Neural cell (in vitro differentiated cells): ENCODE data around the gene RAP2A. TPM values are rescaled to one million over a fixed set of nuclear protein-coding genes. Genes with fewer than 3 reads are reported as not detected.

Experiments
- H2AFZ ChIP-seq: fragments of 200-600, 300-800 bp; sonication (generic), shearing (Covaris generic); 2 replicates; pipeline ENCODE4 v1.6.0; 2014; ENCODE audit warnings: low read depth, mild to moderate bottlenecking, antibody characterized with exemption, low read length, moderate library complexity
- H3F3A ChIP-seq: fragments of 200-600 bp; shearing (Covaris generic); 2 replicates; pipeline ENCODE4 v1.6.1; 2016; ENCODE audit warnings: mild to moderate bottlenecking, moderate library complexity, mixed read lengths, antibody characterized with exemption, low read length; ENCODE audit not compliant: insufficient read depth, poor library complexity, severe bottlenecking
- H3K27ac ChIP-seq: fragments of 200-600, 300-800 bp; sonication (generic), shearing (Covaris generic); 2 replicates; pipeline ENCODE4 v1.5.1; 2014; ENCODE audit warnings: mild to moderate bottlenecking, low read length, moderate library complexity
- H3K27me3 ChIP-seq: fragments of 300-800, 200-600 bp; sonication (generic), shearing (Covaris generic); 2 replicates; pipeline ENCODE4 v1.6.0; 2014; ENCODE audit warnings: mild to moderate bottlenecking, low read depth, low read length, moderate library complexity; ENCODE audit not compliant: insufficient read depth
- H3K36me3 ChIP-seq: fragments of 300-800, 200-600 bp; sonication (generic), shearing (Covaris generic); 2 replicates; pipeline ENCODE4 v1.5.1; 2014; ENCODE audit warnings: mild to moderate bottlenecking, antibody characterized with exemption, low read length, moderate library complexity; ENCODE audit not compliant: insufficient read depth
- H3K4me2 ChIP-seq: fragments of 300-800, 200-600 bp; sonication (generic), shearing (Covaris generic); 2 replicates; pipeline ENCODE4 v1.6.0; 2014; ENCODE audit warnings: mild to moderate bottlenecking, low read length
- H3K4me3 ChIP-seq: fragments of 300-800, 200-600 bp; sonication (generic), shearing (Covaris generic); 2 replicates; pipeline ENCODE4 v1.5.1; 2014; ENCODE audit warnings: mild to moderate bottlenecking, low read length, moderate library complexity
- H3K79me2 ChIP-seq: fragments of 200-600 bp; shearing (Covaris generic); replicated peaks from 2 replicates; pipeline ENCODE4 v1.6.0; 2014; ENCODE audit warnings: mild to moderate bottlenecking, low read length, moderate library complexity; ENCODE audit not compliant: insufficient read depth
- H3K9ac ChIP-seq: fragments of 300-800, 200-600 bp; sonication (generic), shearing (Covaris generic); 2 replicates; pipeline ENCODE4 v1.6.1; 2016; ENCODE audit warnings: mild to moderate bottlenecking, low read length, mixed read lengths
- H3K9me2 ChIP-seq: fragments of 200-600 bp; shearing (Covaris generic); 2 replicates; pipeline ENCODE4 v1.6.1; 2016; ENCODE audit warnings: mild to moderate bottlenecking, low read length, mixed read lengths; ENCODE audit not compliant: insufficient read depth
- H3K9me3 ChIP-seq: fragments of 200-600, 300-800 bp; sonication (generic), shearing (Covaris generic); 2 replicates; pipeline ENCODE4 v1.6.1; 2016; ENCODE audit warnings: mild to moderate bottlenecking, mixed run types, low read length, moderate library complexity, mixed read lengths
- H4K20me1 ChIP-seq: fragments of 200-600 bp; shearing (Covaris generic); 2 replicates; pipeline ENCODE4 v1.6.1; 2016; ENCODE audit warnings: mild to moderate bottlenecking, mixed run types; ENCODE audit not compliant: insufficient read depth
- CTCF ChIP-seq: fragments of 450-650 bp; IDR thresholded peaks from 2 replicates; pipeline ENCODE4 v1.5.1; 2014; ENCODE audit warnings: antibody characterized with exemption, mild to moderate bottlenecking, moderate library complexity; ENCODE audit not compliant: poor library complexity, severe bottlenecking
- EP300 ChIP-seq: fragments of 450-650 bp; conservative IDR thresholded peaks from 2 replicates; pipeline ENCODE4 v1.6.1; 2014; ENCODE audit warnings: antibody characterized with exemption, mild to moderate bottlenecking, moderate library complexity; ENCODE audit not compliant: poor library complexity, severe bottlenecking
- EZH2 ChIP-seq: fragments of 200-600, 300-800 bp; shearing (Covaris generic), sonication (generic); IDR thresholded peaks from 2 replicates; pipeline ENCODE4 v1.6.1; 2014; ENCODE audit warnings: antibody characterized with exemption, low read length, borderline replicate concordance, mild to moderate bottlenecking; ENCODE audit not compliant: insufficient read depth, poor library complexity, severe bottlenecking
- MXI1 ChIP-seq: fragments of 450-650 bp; conservative IDR thresholded peaks from 2 replicates; pipeline ENCODE4 v1.6.1; 2014; ENCODE audit warnings: antibody characterized with exemption, mild to moderate bottlenecking; ENCODE audit not compliant: poor library complexity, severe bottlenecking
- POLR2AphosphoS5 ChIP-seq: IDR thresholded peaks from 2 replicates; pipeline ENCODE4 v1.6.1; 2012
- RAD21 ChIP-seq: fragments of 450-650 bp; conservative IDR thresholded peaks from 2 replicates; pipeline ENCODE4 v1.6.1; 2014; ENCODE audit warnings: antibody characterized with exemption, mild to moderate bottlenecking, moderate library complexity
- REST ChIP-seq: IDR thresholded peaks from 2 replicates; pipeline ENCODE4 v1.6.1; 2012; ENCODE audit warnings: borderline replicate concordance
- SMC3 ChIP-seq: fragments of 450-650 bp; conservative IDR thresholded peaks from 2 replicates; pipeline ENCODE4 v1.6.1; 2014; ENCODE audit warnings: antibody characterized with exemption, mild to moderate bottlenecking, moderate library complexity; ENCODE audit not compliant: poor library complexity
- TAF1 ChIP-seq: IDR thresholded peaks from 2 replicates; pipeline ENCODE4 v1.6.1; 2012; ENCODE audit warnings: low read depth
- polyA plus RNA-seq: library from polyadenylated mRNA; depleted of rRNA; stranded (reverse); fragments of >200 nt; gene quantifications from 2 replicates; pipeline ENCODE4 v1.2.3, GENCODE V29; 2014

The RAP2A gene
- polyA plus RNA-seq, 1 donor from 2014 or later, result 55.3 TPM

- Histone ChIP-seq H3K27ac (no peak overlapping the region), H3K4me2 (no peak overlapping the region)
- TF ChIP-seq EP300, result no peak
- no peak for TF ChIP-seq REST
- no peak for TF ChIP-seq TAF1
These were observed 11.7 kb downstream of the RAP2A start for GRCh38 chr13:97445522-97446187.

GRCh38 chr13:97446448-97446847 lies 12.5 kb downstream of the RAP2A start:
- Histone ChIP-seq H3K4me2 (no peak overlapping the region), H3K9ac (no peak overlapping the region), H3K9me3 (no peaks in the 10 kb centered on the region), H3F3A (no peaks in the 10 kb centered on the region), H2AFZ (no peak overlapping the region), H3K27ac (no peak overlapping the region), H3K9me2 (no peaks in the 10 kb centered on the region), H3K79me2 (peaks cover 59% of the 10 kb centered on the region), H3K27me3 (no peaks in the 10 kb centered on the region), H4K20me1 (no peaks in the 10 kb centered on the region), H3K36me3 (no peaks in the 10 kb centered on the region), H3K4me3 (no peak overlapping the region)
- no peak for TF ChIP-seq POLR2AphosphoS5
- no peak for TF ChIP-seq SMC3
- TF ChIP-seq TAF1, result no peak
- TF ChIP-seq MXI1, result no peak
- no peak for TF ChIP-seq EZH2

More at GRCh38 chr13:97445522-97446187, 11.7 kb downstream of the RAP2A start:
- H3K9me3 ChIP-seq, result no peaks in the 10 kb centered on the region
- no peaks in the 10 kb centered on the region for H3K27me3 ChIP-seq
- H3K9ac ChIP-seq, result no peak overlapping the region
- H3K79me2 ChIP-seq, result peaks cover 62% of the 10 kb centered on the region
- H2AFZ ChIP-seq, result no peak overlapping the region
- no peak overlapping the region for H3K4me3 ChIP-seq
- no peaks in the 10 kb centered on the region for H3K9me2 ChIP-seq
- no peaks in the 10 kb centered on the region for H3F3A ChIP-seq
- no peaks in the 10 kb centered on the region for H4K20me1 ChIP-seq
- H3K36me3 ChIP-seq, result no peaks in the 10 kb centered on the region

GRCh38 chr13:97448503-97449251 lies 14.7 kb downstream of the RAP2A start:
- Histone ChIP-seq H3K9me3 (no peaks in the 10 kb centered on the region), H3K27ac (no peak overlapping the region), H3K36me3 (no peaks in the 10 kb centered on the region), H3K4me2 (no peak overlapping the region), H3K27me3 (no peaks in the 10 kb centered on the region), H2AFZ (no peak overlapping the region), H4K20me1 (no peaks in the 10 kb centered on the region), H3K79me2 (peaks cover 65% of the 10 kb centered on the region), H3K9me2 (no peaks in the 10 kb centered on the region), H3F3A (no peaks in the 10 kb centered on the region), H3K4me3 (no peak overlapping the region), H3K9ac (no peak overlapping the region)
- TF ChIP-seq EP300 (no peak), TAF1 (no peak), MXI1 (no peak), RAD21 (no peak), REST (no peak), CTCF (no peak), EZH2 (no peak), POLR2AphosphoS5 (no peak), SMC3 (no peak)
